ENCODE results near the gene BAIAP2L2. TPM values are rescaled to one million over a fixed set of nuclear protein-coding genes. Genes with fewer than 3 reads are reported as not detected.

Gene BAIAP2L2
- total and polyA plus RNA-seq, 2 experiments from 2014 or later: 3.9 to 5.6 TPM

- Mint-ChIP-seq H3K4me1 (no peaks in the 10 kb centered on the region), H3K9me3 (no peaks in the 10 kb centered on the region), H3K27ac (peak overlapping the region; percentile 70; the same call in 1 of the 2 replicates), H3K27me3 (ENCODE audit: insufficient read depth, low read depth, poor library complexity) (peaks cover 2% of the 10 kb centered on the region), H3K36me3 (ENCODE audit: low read depth) (peaks cover 44% of the 10 kb centered on the region), H3K4me3 (no peak overlapping the region)
- Histone ChIP-seq H4K20me1 (replicated peaks; ENCODE audit: insufficient read depth) (peaks cover 11% of the 10 kb centered on the region), H3K4me1 (ENCODE audit: insufficient read depth) (no peaks in the 10 kb centered on the region), H3K4me2 (no peak overlapping the region), H3F3A (replicated peaks; ENCODE audit: low read depth) (no peaks in the 10 kb centered on the region), H3K9me2 (ENCODE audit: insufficient read depth) (no peaks in the 10 kb centered on the region), H3K79me2 (replicated peaks; ENCODE audit: insufficient read depth) (no peaks in the 10 kb centered on the region), H3K4me3 (no peak overlapping the region), H2AFZ (no peak overlapping the region), H3K27ac (ENCODE audit: low read depth) (no peak overlapping the region), H3K36me3 (ENCODE audit: insufficient read depth) (no peaks in the 10 kb centered on the region; the same call in 1 of the 2 replicates), H3K27me3 (ENCODE audit: insufficient read depth) (no peaks in the 10 kb centered on the region)
- DNase-seq (ENCODE audit: low spot score) (no peak), ATAC-seq (no peak)
- TF ChIP-seq ZNF462 (CRISPR knock-in tag; IDR thresholded peaks at IDR 0.05) (no peak), POLR2AphosphoS5 (IDR thresholded peaks at IDR 0.05; ENCODE audit: low read depth) (no peak), CTCF (conservative IDR thresholded peaks at IDR 0.05; ENCODE audit: low read depth in 2 of 2) (no peak), JUNB (IDR thresholded peaks at IDR 0.05; ENCODE audit: unreplicated experiment) (no peak), CREB1 (CRISPR knock-in tag; IDR thresholded peaks at IDR 0.05; ENCODE audit: low read depth) (no peak), ZNF331 (CRISPR knock-in tag; IDR thresholded peaks at IDR 0.05; ENCODE audit: low read depth) (no peak), NANOG (IDR thresholded peaks at IDR 0.05; ENCODE audit: borderline replicate concordance) (no peak), STAT1 (IDR thresholded peaks at IDR 0.05; ENCODE audit: unreplicated experiment) (no peak), ZNF114 (CRISPR knock-in tag; IDR thresholded peaks at IDR 0.05) (no peak)
Observed at GRCh38 chr22:38067028-38067415, 43.5 kb downstream of the BAIAP2L2 start.
